GM19193 (cell line): ENCODE data around the gene CDPF1.

Source experiments
- POLR2A ChIP-seq: IDR thresholded peaks from 4 replicates; pipeline ENCODE4 v1.6.1; 2011; ENCODE audit not compliant: insufficient read depth, insufficient read length; ENCODE audit errors: extremely low read depth

The CDPF1 gene

GRCh38 chr22:46226577-46226976 lies 23.5 kb downstream of the CDPF1 start:
- TF ChIP-seq POLR2A, result no peak

- TF ChIP-seq POLR2A, result no peak
These were observed 24.5 kb downstream of the CDPF1 start for GRCh38 chr22:46225631-46226030.

- no peak for TF ChIP-seq POLR2A
These were observed 25.2 kb downstream of the CDPF1 start for GRCh38 chr22:46224898-46225290.

GRCh38 chr22:46224044-46224897 lies 25.8 kb downstream of the CDPF1 start:
- TF ChIP-seq POLR2A, result no peak

- TF ChIP-seq POLR2A, result no peak
These were observed 29.2 kb downstream of the CDPF1 start for GRCh38 chr22:46220921-46221320.

- no peak for TF ChIP-seq POLR2A
These were observed 30.5 kb downstream of the CDPF1 start for GRCh38 chr22:46219636-46220035.

- no peak for TF ChIP-seq POLR2A
These were observed 35.5 kb downstream of the CDPF1 start for GRCh38 chr22:46214616-46215015.

GRCh38 chr22:46214149-46214548 lies 35.9 kb downstream of the CDPF1 start:
- TF ChIP-seq POLR2A, result no peak

- TF ChIP-seq POLR2A, result no peak
These were observed 37.0 kb downstream of the CDPF1 start for GRCh38 chr22:46213052-46213451.

- TF ChIP-seq POLR2A, result no peak
These were observed 37.9 kb downstream of the CDPF1 start for GRCh38 chr22:46212195-46212594.

GRCh38 chr22:46209262-46209661 lies 40.8 kb downstream of the CDPF1 start:
- TF ChIP-seq POLR2A, result no peak

- no peak for TF ChIP-seq POLR2A
These were observed 46.5 kb downstream of the CDPF1 start for GRCh38 chr22:46203601-46203980.

GRCh38 chr22:46202897-46203600 lies 47.0 kb downstream of the CDPF1 start:
- TF ChIP-seq POLR2A, result no peak

- no peak for TF ChIP-seq POLR2A
These were observed 48.9 kb downstream of the CDPF1 start for GRCh38 chr22:46201059-46201757.

- no peak for TF ChIP-seq POLR2A
These were observed 51.8 kb downstream of the CDPF1 start for GRCh38 chr22:46198274-46198673.
